Measurements from ENCODE around the gene ZNRF3. TPM values are rescaled to one million over a fixed set of nuclear protein-coding genes. Genes with fewer than 3 reads are reported as not detected.

Gene ZNRF3
- total RNA-seq, 1 donor from 2014 or later, result 23.1 TPM

GRCh38 chr22:29014773-29015172, 131.4 kb downstream of the ZNRF3 start:
- peaks cover 16% of the 10 kb centered on the region for H3K9me3 Mint-ChIP-seq
- no peak overlapping the region for H3K4me3 Mint-ChIP-seq
- TF ChIP-seq CTCF (conservative IDR thresholded peaks at IDR 0.05), result no peak
- H3K27ac Mint-ChIP-seq, result no peak overlapping the region
- DNase-seq (ENCODE audit: extremely low spot score, unreplicated experiment), result no peak
- no peaks in the 10 kb centered on the region for H3K27me3 Mint-ChIP-seq
- peaks cover 56% of the 10 kb centered on the region for H3K4me1 Mint-ChIP-seq (ENCODE audit: unreplicated experiment)
- H3K36me3 Mint-ChIP-seq, result peaks cover 34% of the 10 kb centered on the region

GRCh38 chr22:29016067-29016938, 132.9 kb downstream of the ZNRF3 start:
- H3K27ac Mint-ChIP-seq, result no peak overlapping the region
- H3K4me3 Mint-ChIP-seq, result peak overlapping the region; percentile 25
- TF ChIP-seq CTCF (conservative IDR thresholded peaks at IDR 0.05), result no peak
- H3K4me1 Mint-ChIP-seq (ENCODE audit: unreplicated experiment), result peaks cover 46% of the 10 kb centered on the region
- H3K9me3 Mint-ChIP-seq, result peaks cover 16% of the 10 kb centered on the region
- peaks cover 26% of the 10 kb centered on the region for H3K36me3 Mint-ChIP-seq
- H3K27me3 Mint-ChIP-seq, result no peaks in the 10 kb centered on the region
- no peak for DNase-seq (ENCODE audit: extremely low spot score, unreplicated experiment)

- no peak for DNase-seq (ENCODE audit: extremely low spot score, unreplicated experiment)
- Mint-ChIP-seq H3K4me3 (no peak overlapping the region), H3K27me3 (no peaks in the 10 kb centered on the region), H3K4me1 (ENCODE audit: unreplicated experiment) (peaks cover 48% of the 10 kb centered on the region), H3K27ac (peak overlapping the region; percentile 4), H3K9me3 (peaks cover 16% of the 10 kb centered on the region), H3K36me3 (peaks cover 30% of the 10 kb centered on the region)
- no peak for TF ChIP-seq CTCF (conservative IDR thresholded peaks at IDR 0.05)
Observed at GRCh38 chr22:29018293-29019189, 135.2 kb downstream of the ZNRF3 start.

GRCh38 chr22:29022101-29022817, 138.9 kb downstream of the ZNRF3 start:
- Mint-ChIP-seq H3K4me3 (peak overlapping the region; percentile 40), H3K27ac (peak overlapping the region; percentile 3), H3K36me3 (peaks cover 29% of the 10 kb centered on the region), H3K9me3 (peaks cover 16% of the 10 kb centered on the region), H3K27me3 (no peaks in the 10 kb centered on the region), H3K4me1 (ENCODE audit: unreplicated experiment) (peaks cover 34% of the 10 kb centered on the region)
- no peak for DNase-seq (ENCODE audit: extremely low spot score, unreplicated experiment)
- TF ChIP-seq CTCF (conservative IDR thresholded peaks at IDR 0.05), result no peak

- Mint-ChIP-seq H3K9me3 (peaks cover 9% of the 10 kb centered on the region), H3K27ac (peak overlapping the region; percentile 21), H3K4me1 (ENCODE audit: unreplicated experiment) (peaks cover 29% of the 10 kb centered on the region), H3K36me3 (peaks cover 22% of the 10 kb centered on the region), H3K4me3 (no peak overlapping the region), H3K27me3 (no peaks in the 10 kb centered on the region)
- TF ChIP-seq CTCF (conservative IDR thresholded peaks at IDR 0.05), result no peak
- no peak for DNase-seq (ENCODE audit: extremely low spot score, unreplicated experiment)
Observed at GRCh38 chr22:29023172-29023796, 139.9 kb downstream of the ZNRF3 start.
